GM18507 (cell line): ENCODE data around the gene TPP2.

Experiments used
- DNase-seq: peaks from one replicate; pipeline ENCODE4 v3.0.0; 2011; ENCODE audit warnings: low read depth; ENCODE audit not compliant: insufficient read length; ENCODE audit errors: extremely low spot score
- FAIRE-seq: peaks from 2 replicates; lab custom pipeline; 2011; peaks lifted over from hg19 to GRCh38; lab: Jason Lieb, UNC

Gene TPP2

DNA sequence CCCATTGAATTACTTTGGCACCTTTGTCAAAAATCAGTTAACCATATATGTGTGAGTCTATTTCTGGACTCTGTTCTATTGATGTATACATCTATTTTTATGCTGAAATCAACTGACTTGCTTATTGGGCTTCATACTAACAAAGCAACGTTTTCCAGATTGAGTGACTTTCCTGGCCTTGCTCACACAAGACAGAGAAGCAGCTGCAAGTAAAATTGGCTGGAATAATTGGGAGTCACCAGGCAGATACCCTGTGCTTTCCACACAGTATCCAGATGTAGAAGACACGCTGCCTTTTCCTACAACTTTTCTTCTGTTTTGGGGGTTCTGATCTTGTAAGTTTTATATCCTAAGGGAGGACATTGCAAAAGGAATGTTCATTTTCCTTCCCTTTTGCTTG is 86.9 kb downstream of the TPP2 start:
- DNase-seq (no peak), FAIRE-seq (no peak)

- FAIRE-seq (no peak), DNase-seq (no peak)
These were observed 89.2 kb downstream of the TPP2 start for GRCh38 chr13:102686024-102686423.

DNA sequence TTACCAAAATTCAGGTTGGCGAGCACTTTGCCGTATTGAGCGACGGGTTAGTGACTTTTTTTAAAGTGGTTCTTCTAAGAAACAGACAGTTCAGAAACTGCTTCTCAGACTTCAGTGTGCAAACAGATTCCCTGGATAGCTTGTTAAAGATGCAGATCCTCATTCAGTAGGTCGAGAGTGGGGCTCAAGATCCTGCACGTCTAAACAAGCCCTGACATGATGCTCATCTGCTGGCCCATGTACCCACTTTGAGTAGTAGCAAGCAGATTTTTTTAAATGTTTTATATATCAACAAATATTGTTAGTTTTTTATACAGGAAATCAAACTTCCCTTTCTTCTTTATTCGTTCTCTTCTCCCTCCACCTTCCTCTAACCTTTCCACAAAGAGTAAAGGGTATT is 90.7 kb downstream of the TPP2 start:
- FAIRE-seq (no peak), DNase-seq (no peak)

DNA sequence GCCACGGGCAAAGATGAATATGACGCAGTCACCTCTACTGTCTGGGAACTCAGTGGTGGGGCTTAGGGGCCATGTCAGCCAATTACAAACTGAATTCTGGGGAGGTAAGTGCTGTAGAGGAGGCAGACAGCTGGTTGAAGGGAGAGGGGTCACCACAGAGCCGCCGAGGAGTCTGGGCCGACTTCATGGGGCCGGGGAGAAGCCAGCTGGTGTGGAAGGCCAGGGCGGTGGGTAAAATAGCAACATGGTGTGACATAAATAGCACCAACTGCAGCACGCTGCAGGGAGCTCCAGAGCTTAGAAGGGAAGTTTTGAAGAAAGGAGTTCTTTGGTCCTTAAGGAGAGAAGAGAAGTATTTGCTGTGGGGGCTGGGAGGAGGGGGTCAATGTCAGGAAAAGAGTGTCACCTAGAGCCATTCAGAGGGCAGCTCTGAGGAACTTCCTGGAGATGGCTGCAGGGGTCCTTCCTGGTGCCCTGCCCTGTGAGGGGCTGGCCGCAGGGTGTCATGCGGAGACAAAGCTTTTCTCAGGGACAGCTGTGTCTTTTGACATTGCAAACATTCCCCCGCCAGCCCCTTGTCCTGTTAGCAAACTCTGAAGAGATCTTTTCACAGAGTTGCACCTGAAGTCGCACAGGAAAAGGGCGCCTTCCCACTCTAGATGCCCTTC is 91.7 kb downstream of the TPP2 start:
- FAIRE-seq = no peak
- DNase-seq = no peak

GRCh38 chr13:102690883-102691282 is 94.1 kb downstream of the TPP2 start:
- no peak for FAIRE-seq
- DNase-seq = no peak

DNA sequence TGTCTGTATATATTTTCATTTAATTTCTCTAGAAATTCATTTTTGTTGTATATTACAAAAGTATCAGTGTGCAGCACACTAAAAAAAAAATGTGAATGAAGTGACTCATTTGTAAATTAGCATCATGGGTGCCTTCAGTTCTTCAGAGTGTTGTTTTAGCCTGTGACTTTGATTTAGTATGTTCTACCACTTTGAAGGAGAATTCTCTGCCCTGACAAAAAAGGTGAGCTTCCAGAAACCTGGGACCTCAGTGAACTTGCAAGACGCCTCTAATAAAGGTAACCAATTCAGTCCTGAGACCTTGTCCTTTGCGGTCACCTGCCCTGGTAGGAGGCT is 95.7 kb downstream of the TPP2 start:
- FAIRE-seq (no peak), DNase-seq (no peak)

DNA sequence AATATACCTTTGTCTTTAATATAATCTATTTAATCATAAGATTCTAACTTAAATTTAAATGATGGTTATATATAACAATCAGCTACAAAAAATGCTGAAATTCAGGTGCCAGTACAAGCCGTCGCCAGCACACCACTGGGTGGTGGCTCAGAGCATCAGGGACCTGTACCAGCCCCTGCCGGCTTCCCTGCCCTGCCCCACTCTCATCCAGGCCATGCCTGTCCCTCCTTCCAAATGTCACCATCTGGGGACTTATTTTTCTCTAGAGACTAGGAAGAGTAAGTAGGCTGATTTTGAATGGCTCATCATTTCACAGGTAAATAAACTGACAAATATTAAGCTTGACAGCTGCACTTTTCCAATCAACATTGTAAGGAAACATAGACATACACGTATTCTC is 96.5 kb downstream of the TPP2 start:
- FAIRE-seq (no peak), DNase-seq (no peak)

- DNase-seq = no peak
- FAIRE-seq = no peak
These were observed 97.0 kb downstream of the TPP2 start for GRCh38 chr13:102693776-102694175.

DNA sequence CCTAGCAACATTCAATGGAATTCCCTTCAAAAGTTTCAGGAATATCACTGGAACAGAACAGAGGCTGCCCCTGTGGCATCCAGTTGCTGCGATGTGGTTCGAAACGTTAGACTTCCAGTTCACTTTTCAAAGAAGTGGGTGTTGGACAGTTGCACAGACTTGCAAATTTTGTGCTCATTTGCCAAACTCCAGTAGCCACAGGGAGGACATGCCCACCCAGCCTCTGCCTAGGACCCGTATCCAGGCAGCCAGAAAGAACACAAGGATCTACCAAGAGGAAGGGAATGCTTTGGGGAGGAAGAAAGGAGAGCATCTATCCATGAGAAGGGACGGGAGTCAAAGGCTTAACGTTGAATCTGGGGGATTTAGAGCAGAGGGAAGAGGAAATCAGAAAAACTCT is 98.2 kb downstream of the TPP2 start, which contains the start of gene METTL21C:
TSS of gene METTL21C (minus strand) at position 108 of the 400 bp plus-strand sequence. CDS start 546 bp downstream, outside the sequence.
- no peak for DNase-seq

GRCh38 chr13:102696465-102696864 is 99.7 kb downstream of the TPP2 start:
- no peak for DNase-seq
- FAIRE-seq = no peak

More for the DNA sequence above, 98.2 kb downstream of the TPP2 start, which contains the start of gene METTL21C:
- no peak for FAIRE-seq

- DNase-seq = no peak
- FAIRE-seq = no peak
These were observed 100.5 kb downstream of the TPP2 start for GRCh38 chr13:102697264-102697663.

DNA sequence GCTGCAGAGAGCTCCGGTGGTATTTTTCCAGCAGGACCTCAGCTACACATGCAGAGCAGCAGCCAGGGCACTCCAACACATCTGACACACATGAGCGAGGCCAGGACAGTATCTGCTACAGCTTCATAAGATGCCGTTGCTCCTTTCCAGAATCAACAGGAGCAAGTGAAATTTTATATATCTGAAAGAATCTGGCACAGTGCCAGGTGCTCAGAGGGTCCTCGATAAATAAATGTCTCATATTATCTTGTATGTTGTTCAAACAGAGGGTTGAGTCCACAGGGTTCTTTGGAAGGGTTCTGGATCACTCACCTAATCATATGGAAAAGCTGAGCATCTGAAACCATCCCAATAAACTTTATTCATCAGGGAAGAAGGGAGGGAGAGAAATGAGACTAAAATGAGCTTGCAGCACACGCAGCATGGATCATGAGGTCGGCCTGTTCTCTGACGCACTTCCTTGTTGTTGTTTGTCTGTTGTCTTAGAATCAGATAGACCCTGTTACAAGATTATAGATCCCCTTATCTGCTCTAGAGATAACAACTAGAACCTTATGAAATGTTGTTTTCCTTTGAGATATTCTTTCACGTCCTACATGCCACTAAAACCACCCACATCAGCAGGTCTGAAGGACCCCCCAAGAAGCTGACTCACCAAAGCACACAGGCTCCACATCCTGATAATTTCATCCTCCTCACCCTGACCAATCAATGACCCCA is 101.3 kb downstream of the TPP2 start:
- FAIRE-seq (no peak), DNase-seq (no peak)

- FAIRE-seq = no peak
- DNase-seq = no peak
These were observed 101.8 kb downstream of the TPP2 start for GRCh38 chr13:102698649-102698980.

GRCh38 chr13:102699504-102699903 is 102.7 kb downstream of the TPP2 start:
- DNase-seq (no peak), FAIRE-seq (no peak)

- DNase-seq = no peak
- FAIRE-seq = no peak
These were observed 103.6 kb downstream of the TPP2 start for GRCh38 chr13:102700088-102701031.

GRCh38 chr13:102701331-102701730 is 104.5 kb downstream of the TPP2 start:
- DNase-seq (no peak), FAIRE-seq (no peak)

DNA sequence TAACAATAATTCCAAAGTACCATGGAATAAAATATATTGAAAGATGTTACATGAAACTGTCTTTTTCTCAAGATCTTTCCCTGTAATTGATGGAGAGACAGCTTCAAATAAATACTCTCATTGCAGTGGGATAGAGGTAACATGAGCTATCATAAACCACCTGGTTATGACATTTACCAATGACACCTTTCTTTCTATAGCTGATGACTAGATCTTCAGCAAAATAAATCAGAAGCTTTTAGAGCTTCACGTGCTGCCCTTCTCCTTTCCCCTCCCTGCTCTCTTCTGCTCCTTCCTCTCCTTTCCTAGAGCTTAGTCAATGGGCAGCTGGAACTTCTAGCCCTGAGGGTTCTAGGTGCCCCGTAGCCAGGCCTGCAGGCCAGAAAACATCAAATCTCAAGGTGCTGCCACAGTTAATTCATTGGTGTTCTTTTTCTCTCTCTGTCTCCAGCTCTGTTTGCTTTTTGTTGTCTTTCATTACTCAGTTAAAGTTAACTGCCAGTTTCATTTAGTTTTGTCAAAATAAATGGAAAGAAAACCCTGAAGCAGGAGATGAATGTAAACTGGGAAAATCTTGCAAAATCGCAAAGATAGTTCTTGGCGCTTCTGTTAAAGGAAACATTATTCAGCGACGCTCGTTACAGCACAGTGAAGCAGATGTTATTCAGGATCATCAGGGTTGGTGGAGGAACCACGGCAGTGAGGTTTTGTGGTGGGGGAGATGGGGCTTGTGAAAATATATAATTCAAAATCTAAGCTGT is 106.4 kb downstream of the TPP2 start:
- DNase-seq (no peak), FAIRE-seq (no peak)

GRCh38 chr13:102703726-102704035 is 106.9 kb downstream of the TPP2 start:
- DNase-seq = no peak
- FAIRE-seq = no peak

- no peak for FAIRE-seq
These were observed 107.7 kb downstream of the TPP2 start for GRCh38 chr13:102704238-102705058.

More at GRCh38 chr13:102704238-102705058, 107.7 kb downstream of the TPP2 start:
- no peak for DNase-seq
